GM18870 (cell line): ENCODE results near the gene PLEKHA5.
"Not testable (repeated sequence)": the region's sequence is repeated elsewhere in the genome, so short reads cannot be mapped to it uniquely, and the experiment has no call there.

Experiments
- ATAC-seq: cut with Tn5 transposase; IDR thresholded peaks from one replicate; pipeline ENCODE4 v1.9.1; 2021; ENCODE audit warnings: moderate library complexity; ENCODE audit not compliant: unreplicated experiment

PLEKHA5 gene

GRCh38 chr12:19129486-19130223 is at the start of gene PLEKHA5:
Gene PLEKHA5, plus strand, starts transcription at chr12:19129733. Its CDS starts 67 bp downstream, at chr12:19129800.
- no peak for ATAC-seq

GRCh38 chr12:19080918-19081317 is 48.6 kb upstream of the PLEKHA5 start:
- ATAC-seq = no peak

GRCh38 chr12:19082365-19082911 is 47.1 kb upstream of the PLEKHA5 start:
- ATAC-seq = no peak

- no peak for ATAC-seq
Measured at GRCh38 chr12:19084547-19084946, 45.0 kb upstream of the PLEKHA5 start.

- ATAC-seq = no peak
Measured at GRCh38 chr12:19085090-19085489, 44.4 kb upstream of the PLEKHA5 start.

GRCh38 chr12:19088606-19089005 is 40.9 kb upstream of the PLEKHA5 start:
- ATAC-seq = no peak

- not testable (repeated sequence) for ATAC-seq
Measured at GRCh38 chr12:19092482-19092881, 37.1 kb upstream of the PLEKHA5 start.

GRCh38 chr12:19093218-19093617 is 36.3 kb upstream of the PLEKHA5 start:
- no peak for ATAC-seq

- ATAC-seq = no peak
Measured at GRCh38 chr12:19095331-19095730, 34.2 kb upstream of the PLEKHA5 start.

- ATAC-seq = no peak
Measured at GRCh38 chr12:19095756-19096480, 33.6 kb upstream of the PLEKHA5 start.

- no peak for ATAC-seq
Measured at GRCh38 chr12:19105463-19105862, 24.1 kb upstream of the PLEKHA5 start.

- no peak for ATAC-seq
Measured at GRCh38 chr12:19107750-19108149, 21.8 kb upstream of the PLEKHA5 start.

- no peak for ATAC-seq
Measured at GRCh38 chr12:19110221-19110940, 19.2 kb upstream of the PLEKHA5 start.

GRCh38 chr12:19113464-19113863 is 16.1 kb upstream of the PLEKHA5 start:
- ATAC-seq = no peak

- no peak for ATAC-seq
Measured at GRCh38 chr12:19115285-19115684, 14.2 kb upstream of the PLEKHA5 start.

- ATAC-seq = no peak
Measured at GRCh38 chr12:19119440-19119839, 10.1 kb upstream of the PLEKHA5 start.

- no peak for ATAC-seq
Measured at GRCh38 chr12:19120795-19121194, 8.7 kb upstream of the PLEKHA5 start.

GRCh38 chr12:19121449-19122018 is 8.0 kb upstream of the PLEKHA5 start:
- ATAC-seq = no peak

GRCh38 chr12:19125325-19125724 is 4.2 kb upstream of the PLEKHA5 start:
- no peak for ATAC-seq

GRCh38 chr12:19127270-19127669 is 2.3 kb upstream of the PLEKHA5 start:
- ATAC-seq = no peak

GRCh38 chr12:19128485-19128884 is 1.0 kb upstream of the PLEKHA5 start:
- no peak for ATAC-seq
